Esophagus muscularis mucosa (tissue), 4 donors: Measurements from ENCODE around the gene ASAP3. TPM values are rescaled to one million over a fixed set of nuclear protein-coding genes. Genes with fewer than 3 reads are reported as not detected.

ENCODE experiments used
- DNase-seq: peaks from one replicate; pipeline ENCODE4 v3.0.0-alpha.2; 2017; ENCODE audit errors: extremely low spot score
- H3K27ac ChIP-seq, 4 donors: fragments of 200-600 bp; sonication (generic); replicated peaks in 1 of 4; 1 replicate in 3 of 4; 2 replicates in 1 of 4; pipeline ENCODE4 v1.5.1; 2016 to 2019; ENCODE audit warnings: mild to moderate bottlenecking in 1 of 4
- H3K27me3 ChIP-seq, 4 donors: fragments of 200-600 bp; sonication (generic); one replicate each; pipeline versions ENCODE4 v1.5.1 to v1.6.0; 2016 to 2019
- H3K36me3 ChIP-seq, 4 donors: fragments of 200-600 bp; sonication (generic); one replicate each; pipeline ENCODE4 v1.5.1; 2016 to 2019
- H3K4me1 ChIP-seq, 4 donors: fragments of 200-600 bp; sonication (generic); one replicate each; pipeline ENCODE4 v1.5.1; 2016 to 2019
- H3K4me3 ChIP-seq, 4 donors: fragments of 200-600 bp; sonication (generic); 1 replicate in 2 of 4; 2 replicates in 2 of 4; pipeline ENCODE4 v1.5.1; 2016 to 2019; ENCODE audit warnings: mild to moderate bottlenecking in 4 of 4, moderate library complexity in 1 of 4
- H3K9me3 ChIP-seq, 4 donors: fragments of 200-600 bp; sonication (generic); 1 replicate in 3 of 4; 2 replicates in 1 of 4; pipeline ENCODE4 v1.5.1; 2016 to 2019
- CTCF ChIP-seq, 3 experiments: fragments of 200-600 bp in 2 of 3; fragments of 450-650 bp in 1 of 3; sonication (generic) in 2 of 3; IDR thresholded peaks; one replicate each; pipeline ENCODE4 v1.5.1; 2017 to 2019; ENCODE audit warnings: antibody characterized with exemption in 3 of 3, mild to moderate bottlenecking in 2 of 3, moderate library complexity in 1 of 3
- EP300 ChIP-seq: sonication (generic); formaldehyde crosslinking; IDR thresholded peaks from one replicate; pipeline ENCODE4 v1.6.1; 2017; ENCODE audit warnings: antibody characterized with exemption
- POLR2A ChIP-seq: fragments of 450-650 bp; IDR thresholded peaks from one replicate; pipeline ENCODE4 v1.6.1; 2017; ENCODE audit warnings: antibody characterized with exemption, moderate library complexity, mild to moderate bottlenecking, low read depth
- POLR2AphosphoS5 ChIP-seq, 2 donors: sonication (generic); formaldehyde crosslinking; IDR thresholded peaks; one replicate each; pipeline ENCODE4 v1.6.1; 2017; ENCODE audit warnings: antibody characterized with exemption in 2 of 2
- WGBS: methylation state at CpG from one replicate; pipeline ENCODE4 v1.1.5; 2018; 5-methylcytosine and 5-hydroxymethylcytosine counted together
- intact Hi-C: fragments of 100-400 bp; cut with DNase I; formaldehyde crosslinking; loops from one replicate; pipeline ENCODE4 v1.15.1; 2023
- total RNA-seq, 4 donors: library from RNA; depleted of rRNA; stranded (reverse); fragments of >200 nt; gene quantifications; one replicate each; pipeline versions ENCODE4 v1.1.0 to v1.2.1, GENCODE V29; 2016

The ASAP3 gene
- total RNA-seq, 4 donors from 2014 or later: 25.3 to 32.8 (median 27.9) TPM

- peaks cover 0 to 35% (median 12%) of the 10 kb centered on the region in 4 donors for H3K36me3 ChIP-seq
- intact Hi-C loops: no loop called here
- peaks cover 13 to 33% (median 27%) of the 10 kb centered on the region in 4 donors for H3K4me1 ChIP-seq
- no peaks in the 10 kb centered on the region for H3K27me3 ChIP-seq
- no peak for DNase-seq
- H3K4me3 ChIP-seq: no peak overlapping the region
- no peak overlapping the region for H3K27ac ChIP-seq
- TF ChIP-seq POLR2AphosphoS5 (IDR thresholded peaks at IDR 0.05): no peak
- no peak for TF ChIP-seq EP300
- no peak for TF ChIP-seq CTCF (IDR thresholded peaks at IDR 0.05)
- TF ChIP-seq POLR2A: no peak
- 39% methylated on average over 2 of the region's 3 CpGs for WGBS
- no peaks in the 10 kb centered on the region for H3K9me3 ChIP-seq
These were observed 66.4 kb downstream of the ASAP3 start for GRCh38 chr1:23417570-23417969.

GRCh38 chr1:23416964-23417363 lies 67.0 kb downstream of the ASAP3 start:
- Histone ChIP-seq H3K36me3 (peaks cover 0 to 35% (median 12%) of the 10 kb centered on the region in 4 donors), H3K9me3 (no peaks in the 10 kb centered on the region), H3K27ac (no peak overlapping the region), H3K4me1 (peaks cover 12 to 28% (median 22%) of the 10 kb centered on the region in 4 donors), H3K27me3 (no peaks in the 10 kb centered on the region), H3K4me3 (no peak overlapping the region)
- WGBS: 72% methylated on average over 4 of the region's 4 CpGs
- intact Hi-C loops: no loop called here
- TF ChIP-seq EP300: no peak
- TF ChIP-seq POLR2AphosphoS5 (IDR thresholded peaks at IDR 0.05): no peak
- TF ChIP-seq POLR2A: no peak
- no peak for TF ChIP-seq CTCF (IDR thresholded peaks at IDR 0.05)
- no peak for DNase-seq

GRCh38 chr1:23408797-23409290 lies 75.1 kb downstream of the ASAP3 start:
- H3K36me3 ChIP-seq: peaks cover 0 to 32% (median 3%) of the 10 kb centered on the region in 4 donors
- H3K4me1 ChIP-seq: peaks cover 20 to 26% (median 21%) of the 10 kb centered on the region in 4 donors
- WGBS: 80% methylated on average over 7 of the region's 7 CpGs
- H3K4me3 ChIP-seq: no peak overlapping the region
- DNase-seq: no peak
- no peaks in the 10 kb centered on the region for H3K27me3 ChIP-seq
- H3K27ac ChIP-seq: peak overlapping the region in 2 of 4 donors; percentile 9 to 34
- TF ChIP-seq POLR2AphosphoS5 (IDR thresholded peaks at IDR 0.05): no peak
- TF ChIP-seq POLR2A: no peak
- TF ChIP-seq EP300: no peak
- TF ChIP-seq CTCF (IDR thresholded peaks at IDR 0.05): no peak
- intact Hi-C loops: no loop called here
- no peaks in the 10 kb centered on the region for H3K9me3 ChIP-seq

- DNase-seq: no peak
- H3K27ac ChIP-seq: no peak overlapping the region
- 91% methylated on average over 8 of the region's 8 CpGs for WGBS
- no peaks in the 10 kb centered on the region for H3K9me3 ChIP-seq
- peaks cover 31 to 42% (median 38%) of the 10 kb centered on the region in 4 donors for H3K4me1 ChIP-seq
- H3K4me3 ChIP-seq: no peak overlapping the region
- H3K27me3 ChIP-seq: no peaks in the 10 kb centered on the region
- peaks cover 0 to 35% (median 3%) of the 10 kb centered on the region in 4 donors for H3K36me3 ChIP-seq
- TF ChIP-seq EP300 (no peak), POLR2AphosphoS5 (IDR thresholded peaks at IDR 0.05) (no peak), CTCF (IDR thresholded peaks at IDR 0.05) (no peak), POLR2A (no peak)
- intact Hi-C loops: no loop called here
These were observed 76.9 kb downstream of the ASAP3 start for GRCh38 chr1:23407016-23407630.
